ENCODE results near the gene YDJC.

DNA sequence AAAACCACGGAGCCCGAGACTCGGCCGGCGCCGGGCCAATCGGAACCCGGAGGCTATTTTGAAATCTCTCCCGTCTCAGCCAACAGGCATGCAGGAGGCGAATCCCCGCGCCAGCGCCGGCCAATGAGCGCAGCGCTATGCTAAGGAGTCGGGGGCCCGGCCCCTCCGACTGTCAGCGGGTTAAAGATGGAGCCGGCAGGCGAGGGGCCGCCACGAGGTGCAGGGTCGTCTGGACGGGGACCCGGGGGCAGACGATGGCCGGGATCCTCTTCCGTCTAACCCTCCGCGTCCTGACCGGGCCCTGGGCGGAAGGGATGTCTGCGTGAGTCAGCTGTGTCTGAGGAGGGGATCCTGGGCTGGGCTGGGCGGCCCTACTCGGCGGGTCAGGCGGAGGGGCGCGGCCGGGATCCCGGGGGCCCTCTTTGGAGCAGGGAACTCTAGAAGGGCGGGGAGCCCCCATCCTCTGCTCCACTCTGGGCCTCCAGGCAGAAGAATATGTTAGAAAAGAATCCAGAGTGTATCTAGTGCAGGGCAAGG, 22.3 kb upstream of the YDJC start:
- TF ChIP-seq EZH2 (IDR thresholded peaks at IDR 0.05; ENCODE audit: borderline replicate concordance, insufficient read depth, low read depth, low read length, poor library complexity, severe bottlenecking), result no peak
- TF ChIP-seq, protein P1, sequence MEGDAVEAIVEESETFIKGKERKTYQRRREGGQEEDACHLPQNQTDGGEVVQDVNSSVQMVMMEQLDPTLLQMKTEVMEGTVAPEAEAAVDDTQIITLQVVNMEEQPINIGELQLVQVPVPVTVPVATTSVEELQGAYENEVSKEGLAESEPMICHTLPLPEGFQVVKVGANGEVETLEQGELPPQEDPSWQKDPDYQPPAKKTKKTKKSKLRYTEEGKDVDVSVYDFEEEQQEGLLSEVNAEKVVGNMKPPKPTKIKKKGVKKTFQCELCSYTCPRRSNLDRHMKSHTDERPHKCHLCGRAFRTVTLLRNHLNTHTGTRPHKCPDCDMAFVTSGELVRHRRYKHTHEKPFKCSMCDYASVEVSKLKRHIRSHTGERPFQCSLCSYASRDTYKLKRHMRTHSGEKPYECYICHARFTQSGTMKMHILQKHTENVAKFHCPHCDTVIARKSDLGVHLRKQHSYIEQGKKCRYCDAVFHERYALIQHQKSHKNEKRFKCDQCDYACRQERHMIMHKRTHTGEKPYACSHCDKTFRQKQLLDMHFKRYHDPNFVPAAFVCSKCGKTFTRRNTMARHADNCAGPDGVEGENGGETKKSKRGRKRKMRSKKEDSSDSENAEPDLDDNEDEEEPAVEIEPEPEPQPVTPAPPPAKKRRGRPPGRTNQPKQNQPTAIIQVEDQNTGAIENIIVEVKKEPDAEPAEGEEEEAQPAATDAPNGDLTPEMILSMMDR (IDR thresholded peaks at IDR 0.05), result no peak
